Hematopoietic multipotent progenitor cell treated with erythropoietin and hydrocortisone succinate and interleukin-3 and kit ligand, for 4 days (in vitro differentiated cells): ENCODE data around the gene GOLGA8K.
"Not testable (repeated sequence)": the region's sequence is repeated elsewhere in the genome, so short reads cannot be mapped to it uniquely, and the experiment has no call there.

ENCODE experiments used
- DNase-seq: peaks from one replicate; pipeline ENCODE4 v3.0.0-alpha.2; 2015

Gene GOLGA8K

GRCh38 chr15:32403192-32403591 is at the start of gene GOLGA8K:
Gene GOLGA8K, minus strand, starts transcription at chr15:32403292. Its CDS starts 98 bp downstream, at chr15:32403194.
- DNase-seq = not testable (repeated sequence)

GRCh38 chr15:32440445-32440977 is 37.4 kb upstream of the GOLGA8K start:
- DNase-seq = not testable (repeated sequence)

- DNase-seq = not testable (repeated sequence)
These were observed 31.2 kb upstream of the GOLGA8K start for GRCh38 chr15:32434102-32434963.

- not testable (repeated sequence) for DNase-seq
These were observed 24.5 kb upstream of the GOLGA8K start for GRCh38 chr15:32427635-32428034.

- not testable (repeated sequence) for DNase-seq
These were observed 23.4 kb upstream of the GOLGA8K start for GRCh38 chr15:32426511-32426910.

- not testable (repeated sequence) for DNase-seq
These were observed 4.8 kb upstream of the GOLGA8K start for GRCh38 chr15:32407903-32408302.

- DNase-seq = not testable (repeated sequence)
These were observed 6.6 kb downstream of the GOLGA8K start for GRCh38 chr15:32396522-32396921.

- not testable (repeated sequence) for DNase-seq
These were observed 8.3 kb downstream of the GOLGA8K start for GRCh38 chr15:32394745-32395144.

GRCh38 chr15:32388050-32388648 is 14.9 kb downstream of the GOLGA8K start:
- DNase-seq = not testable (repeated sequence)

- not testable (repeated sequence) for DNase-seq
These were observed 17.1 kb downstream of the GOLGA8K start for GRCh38 chr15:32385823-32386495.

- not testable (repeated sequence) for DNase-seq
These were observed 28.9 kb downstream of the GOLGA8K start for GRCh38 chr15:32374185-32374584.

GRCh38 chr15:32373707-32374106 is 29.4 kb downstream of the GOLGA8K start:
- DNase-seq = not testable (repeated sequence)

GRCh38 chr15:32372075-32372474 is 31.0 kb downstream of the GOLGA8K start:
- DNase-seq = not testable (repeated sequence)

GRCh38 chr15:32370526-32370925 is 32.6 kb downstream of the GOLGA8K start:
- not testable (repeated sequence) for DNase-seq

- DNase-seq = not testable (repeated sequence)
These were observed 33.0 kb downstream of the GOLGA8K start for GRCh38 chr15:32370064-32370463.

- DNase-seq = not testable (repeated sequence)
These were observed 36.6 kb downstream of the GOLGA8K start for GRCh38 chr15:32366492-32366891.

- not testable (repeated sequence) for DNase-seq
These were observed 37.1 kb downstream of the GOLGA8K start for GRCh38 chr15:32365955-32366354.

- not testable (repeated sequence) for DNase-seq
These were observed 38.1 kb downstream of the GOLGA8K start for GRCh38 chr15:32364944-32365343.

- not testable (repeated sequence) for DNase-seq
These were observed 39.6 kb downstream of the GOLGA8K start for GRCh38 chr15:32363449-32363848.

GRCh38 chr15:32361662-32362061 is 41.4 kb downstream of the GOLGA8K start:
- DNase-seq = not testable (repeated sequence)

- DNase-seq = not testable (repeated sequence)
These were observed 44.6 kb downstream of the GOLGA8K start for GRCh38 chr15:32358462-32358861.

GRCh38 chr15:32356909-32357308 is 46.2 kb downstream of the GOLGA8K start:
- not testable (repeated sequence) for DNase-seq

- not testable (repeated sequence) for DNase-seq
These were observed 50.3 kb downstream of the GOLGA8K start for GRCh38 chr15:32352748-32353147.
